ENCODE measurements around the gene CXorf51A.
"Not testable (repeated sequence)": the region's sequence is repeated elsewhere in the genome, so short reads cannot be mapped to it uniquely, and the experiment has no call there.

The CXorf51A gene

DNA sequence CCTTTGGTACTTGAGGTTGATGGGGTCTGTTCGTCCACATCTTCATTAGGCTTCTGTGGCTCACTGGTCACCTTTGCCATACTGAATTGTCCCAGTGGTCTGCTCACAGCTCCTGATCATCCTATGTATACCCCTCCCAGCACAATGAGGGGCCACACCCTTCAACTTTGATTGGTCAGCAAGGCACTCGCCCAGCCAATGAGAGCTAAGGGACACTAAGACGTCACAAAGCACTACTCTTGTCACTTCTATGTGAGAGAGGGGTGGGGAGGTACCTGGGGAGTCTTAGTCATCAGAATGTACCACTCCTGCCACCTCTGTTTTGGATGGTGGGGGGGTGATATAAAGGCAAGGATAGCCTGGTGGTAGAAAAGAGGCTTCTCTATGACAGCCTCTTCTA lies at the start of gene CXorf51A:
TSS of gene CXorf51A (minus strand) at position 101 of the 400 bp plus-strand sequence. CDS start at position 80, 21 bp downstream.
- DNase-seq: not testable (repeated sequence)

- DNase-seq: no peak
Measured at GRCh38 chrX:146863566-146863965, 49.0 kb upstream of the CXorf51A start.

GRCh38 chrX:146854281-146854680 lies 39.7 kb upstream of the CXorf51A start:
- no peak for DNase-seq

- DNase-seq: no peak
Measured at GRCh38 chrX:146831994-146832393, 17.4 kb upstream of the CXorf51A start.

- DNase-seq: not testable (repeated sequence)
Measured at GRCh38 chrX:146809471-146809870, 5.1 kb downstream of the CXorf51A start, which contains the start of gene CXorf51B. CXorf51B (plus strand) TSS chrX:146809771; CDS start chrX:146809792, 21 bp downstream.
